NCI-H1694 (cell line): ENCODE results near the gene SOWAHD.
"Not testable (repeated sequence)": the region's sequence is repeated elsewhere in the genome, so short reads cannot be mapped to it uniquely, and the experiment has no call there.

Experiments used
- DNase-seq: peaks from one replicate; lab custom pipeline; 2025; lab: John Stamatoyannopoulos, UW

The SOWAHD gene

GRCh38 chrX:119758731-119759247 is 401 bp downstream of the SOWAHD start:
- no peak for DNase-seq

- no peak for DNase-seq
These were observed 919 bp downstream of the SOWAHD start for GRCh38 chrX:119759248-119759766.

- DNase-seq, result no peak
These were observed 1.9 kb downstream of the SOWAHD start for GRCh38 chrX:119760026-119760877.

GRCh38 chrX:119762718-119763117 is 4.3 kb downstream of the SOWAHD start:
- no peak for DNase-seq

- DNase-seq, result no peak
These were observed 4.8 kb downstream of the SOWAHD start for GRCh38 chrX:119763181-119763580.

- no peak for DNase-seq
These were observed 5.5 kb downstream of the SOWAHD start for GRCh38 chrX:119763836-119764387.

GRCh38 chrX:119768436-119768835 is 10.0 kb downstream of the SOWAHD start:
- DNase-seq, result not testable (repeated sequence)

- DNase-seq, result not testable (repeated sequence)
These were observed 11.0 kb downstream of the SOWAHD start for GRCh38 chrX:119769388-119769787.

- DNase-seq, result no peak
These were observed 17.3 kb downstream of the SOWAHD start for GRCh38 chrX:119775517-119776238.

- DNase-seq, result no peak
These were observed 20.4 kb downstream of the SOWAHD start for GRCh38 chrX:119778829-119779228.

- DNase-seq, result no peak
These were observed 24.6 kb downstream of the SOWAHD start for GRCh38 chrX:119783026-119783425.

GRCh38 chrX:119784747-119785446 is 26.5 kb downstream of the SOWAHD start:
- DNase-seq, result peak; percentile 3

- peak; percentile 8 for DNase-seq
These were observed 32.6 kb downstream of the SOWAHD start for GRCh38 chrX:119790977-119791436.

- peak; percentile 91 for DNase-seq
These were observed 33.2 kb downstream of the SOWAHD start, which contains the start of gene RPL39 for GRCh38 chrX:119791437-119792231. Gene RPL39, minus strand, starts transcription at chrX:119791630. Its CDS starts 54 bp downstream, at chrX:119791576.

GRCh38 chrX:119801253-119802221 is 43.1 kb downstream of the SOWAHD start:
- DNase-seq, result no peak

- no peak for DNase-seq
These were observed 44.2 kb downstream of the SOWAHD start for GRCh38 chrX:119802546-119802945.

- not testable (repeated sequence) for DNase-seq
These were observed 50.1 kb downstream of the SOWAHD start for GRCh38 chrX:119808461-119808860.

GRCh38 chrX:119809185-119809666 is 50.8 kb downstream of the SOWAHD start:
- no peak for DNase-seq
